IPS-18a (cell line): Measurements from ENCODE around the gene GALNT18.

Experiments used
- H3K27ac ChIP-seq: one replicate; pipeline ENCODE4 v1.5.1; 2013; ENCODE audit warnings: low read length
- H3K27me3 ChIP-seq: one replicate; pipeline ENCODE4 v1.6.1; 2013; ENCODE audit warnings: mild to moderate bottlenecking, low read length; ENCODE audit not compliant: control insufficient read depth, insufficient read depth
- H3K36me3 ChIP-seq: one replicate; pipeline ENCODE4 v1.6.1; 2013; ENCODE audit warnings: low read depth, low read length; ENCODE audit not compliant: control insufficient read depth
- H3K4me1 ChIP-seq: one replicate; pipeline ENCODE4 v1.6.1; 2013; ENCODE audit warnings: low read depth, low read length; ENCODE audit not compliant: control insufficient read depth
- H3K4me3 ChIP-seq: one replicate; pipeline ENCODE4 v1.5.1; 2013; ENCODE audit warnings: low read length
- H3K9ac ChIP-seq: one replicate; pipeline ENCODE4 v1.6.1; 2013; ENCODE audit warnings: mild to moderate bottlenecking, low read length, moderate library complexity
- H3K9me3 ChIP-seq: one replicate; pipeline ENCODE4 v1.6.1; 2013; ENCODE audit warnings: low read depth, low read length; ENCODE audit not compliant: control insufficient read depth

Gene GALNT18

GRCh38 chr11:11605181-11605580 is 16.6 kb downstream of the GALNT18 start:
- no peaks in the 10 kb centered on the region for H3K36me3 ChIP-seq
- no peaks in the 10 kb centered on the region for H3K9me3 ChIP-seq
- H3K4me1 ChIP-seq, result peaks cover 5% of the 10 kb centered on the region
- H3K27me3 ChIP-seq, result no peaks in the 10 kb centered on the region
- no peak overlapping the region for H3K27ac ChIP-seq
- H3K4me3 ChIP-seq, result no peak overlapping the region
- no peak overlapping the region for H3K9ac ChIP-seq

GRCh38 chr11:11604370-11604990 is 17.3 kb downstream of the GALNT18 start:
- no peaks in the 10 kb centered on the region for H3K27me3 ChIP-seq
- H3K27ac ChIP-seq, result no peak overlapping the region
- H3K4me1 ChIP-seq, result peaks cover 5% of the 10 kb centered on the region
- no peak overlapping the region for H3K4me3 ChIP-seq
- H3K9me3 ChIP-seq, result no peaks in the 10 kb centered on the region
- no peaks in the 10 kb centered on the region for H3K36me3 ChIP-seq
- H3K9ac ChIP-seq, result no peak overlapping the region

GRCh38 chr11:11602011-11602410 is 19.8 kb downstream of the GALNT18 start:
- no peaks in the 10 kb centered on the region for H3K27me3 ChIP-seq
- H3K9ac ChIP-seq, result no peak overlapping the region
- H3K4me3 ChIP-seq, result no peak overlapping the region
- H3K9me3 ChIP-seq, result no peaks in the 10 kb centered on the region
- H3K4me1 ChIP-seq, result no peaks in the 10 kb centered on the region
- no peak overlapping the region for H3K27ac ChIP-seq
- no peaks in the 10 kb centered on the region for H3K36me3 ChIP-seq

GRCh38 chr11:11600288-11600687 is 21.5 kb downstream of the GALNT18 start:
- H3K36me3 ChIP-seq, result no peaks in the 10 kb centered on the region
- H3K27me3 ChIP-seq, result no peaks in the 10 kb centered on the region
- no peak overlapping the region for H3K4me3 ChIP-seq
- H3K4me1 ChIP-seq, result no peaks in the 10 kb centered on the region
- no peak overlapping the region for H3K9ac ChIP-seq
- H3K27ac ChIP-seq, result no peak overlapping the region
- no peaks in the 10 kb centered on the region for H3K9me3 ChIP-seq

- no peaks in the 10 kb centered on the region for H3K36me3 ChIP-seq
- H3K4me1 ChIP-seq, result no peaks in the 10 kb centered on the region
- H3K27ac ChIP-seq, result no peak overlapping the region
- no peaks in the 10 kb centered on the region for H3K9me3 ChIP-seq
- no peak overlapping the region for H3K4me3 ChIP-seq
- no peak overlapping the region for H3K9ac ChIP-seq
- H3K27me3 ChIP-seq, result no peaks in the 10 kb centered on the region
Measured at GRCh38 chr11:11598243-11598642, 23.6 kb downstream of the GALNT18 start.

- Histone ChIP-seq H3K4me3 (no peak overlapping the region), H3K27ac (no peak overlapping the region), H3K4me1 (peaks cover 6% of the 10 kb centered on the region), H3K9ac (no peak overlapping the region), H3K27me3 (no peaks in the 10 kb centered on the region), H3K9me3 (no peaks in the 10 kb centered on the region), H3K36me3 (no peaks in the 10 kb centered on the region)
Measured at GRCh38 chr11:11594162-11594561, 27.6 kb downstream of the GALNT18 start.

- Histone ChIP-seq H3K36me3 (no peaks in the 10 kb centered on the region), H3K9me3 (no peaks in the 10 kb centered on the region), H3K4me3 (no peak overlapping the region), H3K4me1 (peaks cover 14% of the 10 kb centered on the region), H3K27me3 (no peaks in the 10 kb centered on the region), H3K9ac (no peak overlapping the region), H3K27ac (no peak overlapping the region)
Measured at GRCh38 chr11:11592146-11592684, 29.6 kb downstream of the GALNT18 start.

- no peak overlapping the region for H3K9ac ChIP-seq
- no peaks in the 10 kb centered on the region for H3K36me3 ChIP-seq
- H3K27me3 ChIP-seq, result no peaks in the 10 kb centered on the region
- H3K4me1 ChIP-seq, result peaks cover 14% of the 10 kb centered on the region
- no peaks in the 10 kb centered on the region for H3K9me3 ChIP-seq
- H3K27ac ChIP-seq, result no peak overlapping the region
- H3K4me3 ChIP-seq, result no peak overlapping the region
Measured at GRCh38 chr11:11589437-11589836, 32.4 kb downstream of the GALNT18 start.

- no peaks in the 10 kb centered on the region for H3K27me3 ChIP-seq
- H3K9ac ChIP-seq, result no peak overlapping the region
- no peak overlapping the region for H3K4me3 ChIP-seq
- H3K36me3 ChIP-seq, result no peaks in the 10 kb centered on the region
- peaks cover 14% of the 10 kb centered on the region for H3K4me1 ChIP-seq
- no peak overlapping the region for H3K27ac ChIP-seq
- H3K9me3 ChIP-seq, result no peaks in the 10 kb centered on the region
Measured at GRCh38 chr11:11588891-11589290, 32.9 kb downstream of the GALNT18 start.

GRCh38 chr11:11588243-11588642 is 33.6 kb downstream of the GALNT18 start:
- Histone ChIP-seq H3K4me3 (no peak overlapping the region), H3K36me3 (no peaks in the 10 kb centered on the region), H3K27me3 (no peaks in the 10 kb centered on the region), H3K27ac (no peak overlapping the region), H3K9me3 (no peaks in the 10 kb centered on the region), H3K4me1 (peaks cover 14% of the 10 kb centered on the region), H3K9ac (no peak overlapping the region)

- Histone ChIP-seq H3K4me3 (no peak overlapping the region), H3K9ac (no peak overlapping the region), H3K27ac (no peak overlapping the region), H3K4me1 (peaks cover 19% of the 10 kb centered on the region), H3K27me3 (no peaks in the 10 kb centered on the region), H3K9me3 (no peaks in the 10 kb centered on the region), H3K36me3 (no peaks in the 10 kb centered on the region)
Measured at GRCh38 chr11:11587122-11587521, 34.7 kb downstream of the GALNT18 start.

- H3K27ac ChIP-seq, result no peak overlapping the region
- no peak overlapping the region for H3K9ac ChIP-seq
- no peak overlapping the region for H3K4me3 ChIP-seq
- no peaks in the 10 kb centered on the region for H3K27me3 ChIP-seq
- H3K9me3 ChIP-seq, result no peaks in the 10 kb centered on the region
- H3K36me3 ChIP-seq, result no peaks in the 10 kb centered on the region
- peaks cover 19% of the 10 kb centered on the region for H3K4me1 ChIP-seq
Measured at GRCh38 chr11:11586465-11586864, 35.3 kb downstream of the GALNT18 start.
